Measurements from ENCODE around the gene SIRT4.
"Not testable (repeated sequence)": the region's sequence is repeated elsewhere in the genome, so short reads cannot be mapped to it uniquely, and the experiment has no call there.

DNA sequence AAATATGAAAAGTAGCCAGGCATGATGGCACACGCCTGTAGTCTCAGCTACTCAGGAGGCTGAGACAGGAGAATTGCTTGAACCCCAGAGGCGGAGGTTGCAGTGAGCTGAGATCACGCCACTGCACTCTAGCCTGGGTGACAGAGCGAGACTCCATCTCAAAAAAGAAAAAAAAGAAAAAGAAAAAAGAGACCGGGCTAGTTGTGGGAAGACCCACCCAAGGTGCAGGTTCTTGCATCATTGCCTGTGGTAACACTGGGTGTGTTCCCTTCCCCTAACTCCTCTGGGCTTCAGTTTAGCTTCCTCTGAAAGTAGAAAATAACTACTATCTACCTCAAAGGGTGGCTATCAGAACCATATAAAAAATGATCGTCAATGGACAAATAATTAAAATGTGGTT lies 48.8 kb upstream of the SIRT4 start:
- not testable (repeated sequence) for TF ChIP-seq CTCF (IDR thresholded peaks at IDR 0.05; ENCODE audit: low read depth, low read length, poor library complexity, severe bottlenecking); EZH2phosphoT487 (IDR thresholded peaks at IDR 0.05; ENCODE audit: borderline replicate concordance, low read length)
